GM18498 (cell line): ENCODE data around the gene DVL3.
"Not testable (repeated sequence)": the region's sequence is repeated elsewhere in the genome, so short reads cannot be mapped to it uniquely, and the experiment has no call there.

Experiments used
- ATAC-seq: cut with Tn5 transposase; IDR thresholded peaks from one replicate; pipeline ENCODE4 v1.9.1; 2021; ENCODE audit warnings: mild to moderate bottlenecking, moderate library complexity; ENCODE audit not compliant: unreplicated experiment

Gene DVL3

DNA sequence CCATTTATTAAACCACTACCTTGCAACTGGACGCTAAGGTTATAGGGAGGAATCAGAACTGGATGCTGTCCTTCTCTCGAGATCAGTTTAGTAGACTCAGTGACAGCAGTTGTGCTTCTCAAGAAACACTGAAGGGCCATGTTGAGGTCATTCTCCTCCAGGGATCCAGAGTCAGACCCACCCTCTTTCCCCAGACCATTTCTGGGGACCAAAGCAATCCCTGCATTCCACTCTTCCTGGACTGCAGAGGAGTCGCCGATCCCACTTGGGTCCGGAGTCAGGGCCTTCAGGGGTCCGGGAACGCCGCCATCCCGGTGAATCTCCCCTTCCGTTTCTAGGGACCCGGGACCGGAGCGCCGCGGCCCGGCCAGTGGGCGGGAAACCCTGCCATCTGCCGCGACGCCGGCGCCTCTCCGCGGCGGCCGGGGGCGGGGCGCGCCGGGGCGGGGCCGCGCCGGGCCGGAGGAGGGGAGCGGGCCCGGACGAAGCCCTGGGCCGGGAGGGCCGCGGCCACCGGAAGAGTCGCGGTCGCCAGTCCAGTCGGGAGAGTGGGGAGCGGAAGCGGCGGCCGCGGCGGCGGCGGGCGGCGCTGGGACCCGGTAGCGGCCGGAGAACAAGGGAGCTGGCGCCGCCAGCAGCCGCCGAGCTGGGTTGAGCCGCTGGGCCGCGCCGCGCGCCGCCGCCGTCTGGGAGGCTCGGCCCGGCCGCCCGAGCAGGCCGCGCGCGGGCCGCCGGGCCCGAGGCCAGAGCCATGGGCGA is at the start of gene DVL3:
DVL3 (plus strand) TSS at position 493 of the 759 bp plus-strand sequence; CDS start at position 752, 259 bp downstream.
- peak; percentile 79 for ATAC-seq

DNA sequence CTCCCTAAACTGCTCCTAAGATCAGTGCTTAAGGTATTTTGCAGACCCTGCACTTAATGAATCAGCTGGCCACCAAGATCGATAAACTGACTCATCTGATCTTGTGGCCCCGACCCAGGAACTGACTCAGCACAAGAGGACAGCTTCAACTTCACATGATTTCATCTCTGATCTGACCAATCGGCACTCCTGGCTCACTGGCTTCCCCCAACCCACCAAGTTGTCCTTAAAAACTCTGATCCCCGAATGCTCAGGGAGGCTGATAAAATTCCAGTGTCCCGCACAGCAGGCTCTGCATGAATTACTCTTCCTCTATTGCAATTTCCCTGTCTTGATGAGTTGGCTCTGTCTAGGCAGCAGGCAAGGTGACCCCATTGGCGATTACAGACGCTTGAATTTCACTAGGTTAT is 44.9 kb upstream of the DVL3 start:
- ATAC-seq = no peak

DNA sequence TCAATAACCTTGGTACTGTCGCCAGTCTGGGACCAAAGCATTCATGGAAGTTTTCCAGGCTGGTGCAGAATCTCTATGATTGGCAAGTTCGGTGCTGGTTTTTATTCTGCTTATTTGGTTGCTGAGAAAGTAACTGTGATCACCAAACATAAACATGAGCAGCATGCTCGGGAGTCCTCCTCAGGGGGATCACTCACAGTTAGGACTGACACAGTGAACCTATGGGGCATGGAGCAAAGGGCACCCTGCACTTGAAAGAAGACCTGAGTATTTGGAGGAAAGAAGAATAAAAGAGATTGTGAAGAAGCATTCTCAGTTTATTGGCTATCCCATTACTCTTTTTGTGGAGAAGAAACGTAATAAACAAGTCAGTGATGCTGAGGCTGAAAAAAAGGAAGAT is 39.2 kb upstream of the DVL3 start:
- ATAC-seq = no peak

DNA sequence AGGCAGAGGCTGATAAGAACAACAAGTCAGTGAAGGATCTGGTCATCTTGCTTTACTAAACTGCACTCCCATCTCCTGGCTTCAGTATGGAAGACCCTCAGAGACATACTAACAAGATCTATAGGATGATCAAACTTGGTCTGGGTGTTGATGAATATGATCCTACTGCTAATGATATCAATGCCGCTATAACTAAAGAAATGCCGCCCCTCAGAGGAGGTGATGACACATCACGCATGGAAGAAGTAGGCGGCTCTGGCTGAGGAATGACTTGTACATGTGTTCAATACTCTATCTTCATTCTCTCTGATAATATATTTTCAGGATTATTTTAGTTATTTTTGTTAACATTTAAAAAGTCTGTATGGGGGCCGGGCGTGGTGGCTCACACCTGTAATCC is 37.5 kb upstream of the DVL3 start:
- no peak for ATAC-seq

DNA sequence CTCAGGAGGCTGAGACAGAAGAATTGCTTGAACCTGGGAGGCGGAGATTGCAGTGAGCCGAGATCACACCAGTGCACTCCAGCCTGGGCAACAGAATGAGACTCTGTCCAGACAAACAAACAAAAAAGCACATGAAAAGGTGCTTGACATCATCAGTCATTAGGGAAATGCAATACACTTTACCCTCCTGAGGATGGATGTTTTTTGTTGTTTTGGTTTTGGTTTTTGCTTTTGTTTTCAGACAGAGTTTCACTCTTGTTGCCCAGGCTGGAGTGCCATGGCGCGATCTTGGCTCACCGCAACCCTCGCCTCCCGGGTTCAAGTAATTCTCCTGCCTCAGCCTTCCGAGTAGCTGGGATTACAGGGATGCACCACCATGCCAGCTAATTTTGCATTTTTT is 34.1 kb upstream of the DVL3 start:
- ATAC-seq = not testable (repeated sequence)

DNA sequence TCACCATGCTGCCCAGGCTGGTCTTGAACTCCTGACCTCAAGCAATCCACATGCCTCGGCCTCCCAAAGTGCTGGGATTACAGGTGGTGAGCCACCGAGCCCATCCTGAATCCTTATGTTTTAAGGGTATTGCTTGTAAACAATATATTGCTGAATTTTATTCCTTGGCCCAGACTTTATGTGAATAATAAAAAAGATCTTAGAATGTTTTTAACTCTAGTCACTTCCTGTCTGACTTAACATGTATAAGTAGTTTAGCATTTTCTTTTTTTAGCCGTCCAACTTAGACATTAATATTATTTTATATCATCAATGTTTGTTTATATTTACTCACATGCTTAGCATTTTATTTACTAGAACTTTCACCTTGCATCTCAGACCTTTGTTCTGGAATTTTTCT is 29.2 kb upstream of the DVL3 start:
- ATAC-seq = no peak

DNA sequence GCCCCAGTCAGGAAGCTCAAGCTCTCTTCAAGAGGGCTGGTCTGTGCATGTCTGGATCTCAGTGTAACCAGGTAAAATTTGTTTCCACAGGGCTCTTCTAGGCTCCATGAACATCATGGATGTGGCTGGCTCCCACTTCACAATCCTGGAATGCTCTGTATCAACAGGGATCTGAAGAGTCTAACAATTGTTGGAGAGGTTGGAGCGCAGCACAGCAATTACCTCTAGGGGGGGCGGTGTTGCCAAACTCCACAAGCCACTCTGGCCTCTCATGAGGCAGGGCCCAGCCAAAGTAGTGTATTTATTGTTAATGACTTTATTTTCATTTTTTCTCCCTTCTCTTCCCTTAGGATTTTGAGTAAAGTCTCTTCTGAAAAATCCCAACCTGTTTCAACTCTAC is 26.2 kb upstream of the DVL3 start:
- ATAC-seq = no peak

DNA sequence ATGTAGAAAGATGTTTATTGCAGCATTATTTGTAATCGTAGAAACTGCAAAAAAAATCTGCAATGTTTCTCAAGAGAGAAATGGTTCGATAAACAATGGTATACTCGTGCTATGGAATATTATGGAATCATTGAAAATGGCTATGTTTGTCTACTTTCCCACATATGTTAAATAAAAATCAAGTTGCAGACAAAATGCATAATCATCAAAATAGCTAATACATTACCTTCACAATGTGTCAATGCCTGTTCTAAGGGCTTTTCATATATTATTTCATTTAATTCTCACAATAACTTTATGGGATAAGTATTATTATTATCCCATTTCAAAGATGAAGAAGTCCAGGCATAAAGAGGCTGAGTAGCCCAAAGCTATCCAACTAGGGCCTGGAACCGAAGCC is 22.2 kb upstream of the DVL3 start:
- no peak for ATAC-seq

DNA sequence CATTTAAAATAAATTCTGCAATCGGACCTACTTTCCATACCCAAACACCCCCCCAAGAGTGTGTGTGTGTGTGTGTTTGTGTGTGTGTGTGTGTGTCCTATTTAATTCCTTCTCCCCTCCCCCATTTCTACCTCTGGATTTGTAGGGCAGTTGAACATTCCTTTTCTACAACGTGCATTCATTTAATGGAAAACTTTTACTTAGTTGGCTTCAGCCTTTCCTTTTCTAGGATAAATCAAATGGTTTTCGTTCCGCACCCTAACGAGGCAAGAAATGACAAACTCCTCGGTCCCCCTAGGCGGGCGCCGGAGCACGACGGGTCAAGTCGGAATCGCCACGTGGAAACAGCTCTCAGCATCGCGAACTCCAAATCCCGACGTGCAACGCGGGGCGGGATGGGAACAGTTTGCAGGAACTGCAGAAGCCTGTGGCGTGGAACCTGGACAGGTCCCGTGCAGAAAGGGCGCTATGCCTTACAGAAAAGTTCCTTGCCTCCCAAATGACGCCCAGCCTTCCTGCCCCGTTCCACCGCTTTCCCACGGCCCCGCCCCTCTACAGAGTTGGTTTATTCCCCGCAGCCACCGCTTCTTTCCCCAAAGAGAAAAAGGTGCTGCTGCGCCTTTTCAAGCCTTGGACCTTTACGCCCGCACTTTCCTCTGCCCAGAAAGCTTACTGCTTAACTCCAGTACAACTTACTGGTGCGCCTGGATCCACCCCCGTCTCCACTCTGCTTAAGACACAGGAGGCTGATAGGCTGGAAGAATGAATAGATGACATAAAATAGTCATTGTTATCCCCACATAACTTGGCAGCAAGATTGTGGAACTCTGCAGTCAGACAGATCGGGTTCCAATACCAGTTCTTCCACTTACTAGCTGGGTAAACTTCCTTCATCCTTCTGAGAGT is 21.1 kb upstream of the DVL3 start:
- ATAC-seq = peak; percentile 40

DNA sequence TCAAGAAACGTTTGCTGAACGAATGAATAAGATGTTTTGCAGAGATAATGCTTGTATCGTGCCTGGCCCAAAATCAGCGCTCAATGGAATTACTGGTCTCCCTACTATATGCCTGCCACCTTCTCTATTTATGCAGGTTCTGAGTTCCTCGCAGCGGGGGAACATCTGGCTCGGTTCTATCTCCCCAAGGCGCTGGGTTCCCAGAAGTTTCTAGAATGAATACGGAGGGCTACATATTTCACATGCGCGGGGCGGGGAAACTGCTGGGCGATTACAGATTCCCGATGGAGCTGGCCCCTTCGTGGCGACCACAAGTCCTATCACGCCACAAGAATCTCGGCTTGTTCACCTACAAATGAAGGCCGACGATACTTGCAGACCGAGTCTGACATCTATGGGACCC is 20.4 kb upstream of the DVL3 start:
- peak; percentile 7 for ATAC-seq

DNA sequence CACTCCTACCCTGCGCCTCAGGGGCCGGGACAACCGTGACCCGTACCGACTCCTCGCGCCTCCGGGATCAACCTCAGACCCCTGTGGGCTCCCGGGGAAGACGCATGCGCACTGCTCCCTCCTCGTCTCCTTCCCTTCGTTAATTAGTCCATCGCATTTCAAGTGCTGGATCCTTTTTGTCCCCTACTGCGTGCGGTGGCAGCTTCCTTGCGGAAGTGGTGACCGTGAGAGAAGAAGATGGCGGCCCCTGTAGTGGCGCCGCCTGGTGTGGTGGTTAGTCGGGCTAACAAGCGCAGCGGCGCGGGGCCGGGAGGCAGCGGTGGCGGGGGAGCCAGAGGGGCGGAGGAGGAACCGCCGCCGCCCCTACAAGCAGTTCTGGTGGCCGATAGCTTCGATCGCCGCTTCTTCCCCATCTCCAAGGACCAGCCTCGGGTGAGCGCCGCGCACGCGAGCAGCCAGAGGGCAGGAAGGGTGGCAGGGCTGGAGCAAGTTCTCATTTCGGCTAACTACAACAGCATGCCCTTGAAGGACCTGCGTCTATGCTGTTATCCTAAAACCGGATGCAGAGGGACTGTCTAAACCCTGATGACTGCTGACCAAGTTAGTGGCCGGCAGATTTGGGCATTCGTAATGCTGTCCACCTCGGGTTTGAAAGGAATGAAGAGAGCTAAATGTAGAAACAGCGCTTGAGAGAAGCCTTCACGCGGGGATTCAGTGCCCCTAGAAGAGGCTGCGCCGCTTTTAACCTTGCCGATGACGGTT is 19.8 kb upstream of the DVL3 start, which contains the start of gene EIF2B5:
EIF2B5 (plus strand) TSS at position 210 of the 762 bp plus-strand sequence; CDS start at position 238, 28 bp downstream.
- peak; percentile 91 for ATAC-seq

DNA sequence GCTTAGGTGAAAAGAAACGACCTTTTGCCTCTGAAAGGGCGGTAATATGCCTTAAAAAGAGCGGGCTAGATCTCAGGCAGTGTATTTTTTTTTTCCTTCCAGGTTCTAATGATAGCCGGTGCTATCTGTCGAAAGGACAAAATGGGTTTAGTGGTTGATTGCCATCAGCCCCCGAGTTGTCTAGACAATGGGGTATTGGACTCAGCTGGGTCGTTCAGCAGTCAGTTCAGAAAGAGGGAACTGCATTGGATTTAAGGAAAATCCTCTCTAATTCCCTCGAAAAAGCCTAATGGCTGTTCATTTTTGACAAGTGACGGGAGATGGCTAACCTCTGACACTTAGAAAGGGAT is 19.3 kb upstream of the DVL3 start:
- no peak for ATAC-seq

DNA sequence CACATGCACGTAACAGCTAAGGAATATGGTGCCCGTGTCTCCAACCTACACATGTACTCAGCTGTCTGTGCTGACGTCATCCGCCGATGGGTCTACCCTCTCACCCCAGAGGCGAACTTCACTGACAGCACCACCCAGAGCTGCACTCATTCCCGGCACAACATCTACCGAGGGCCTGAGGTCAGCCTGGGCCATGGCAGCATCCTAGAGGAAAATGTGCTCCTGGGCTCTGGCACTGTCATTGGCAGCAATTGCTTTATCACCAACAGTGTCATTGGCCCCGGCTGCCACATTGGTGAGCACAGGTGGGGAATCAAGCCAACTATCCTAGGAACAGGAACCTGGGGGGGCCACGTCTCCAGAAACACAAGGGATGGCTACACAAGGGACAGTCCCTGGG is 14.7 kb upstream of the DVL3 start:
- no peak for ATAC-seq

DNA sequence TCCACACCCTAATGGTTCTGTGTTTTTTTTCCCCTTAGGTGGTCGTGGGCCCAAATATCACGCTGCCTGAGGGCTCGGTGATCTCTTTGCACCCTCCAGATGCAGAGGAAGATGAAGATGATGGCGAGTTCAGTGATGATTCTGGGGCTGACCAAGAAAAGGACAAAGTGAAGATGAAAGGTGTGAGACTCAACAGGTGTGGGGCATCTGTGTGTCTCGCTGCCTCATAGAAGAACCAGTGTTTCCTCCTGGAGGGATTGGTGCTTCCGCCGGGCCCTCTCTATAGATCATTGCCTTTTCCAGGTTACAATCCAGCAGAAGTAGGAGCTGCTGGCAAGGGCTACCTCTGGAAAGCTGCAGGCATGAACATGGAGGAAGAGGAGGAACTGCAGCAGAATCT is 13.0 kb upstream of the DVL3 start:
- no peak for ATAC-seq

DNA sequence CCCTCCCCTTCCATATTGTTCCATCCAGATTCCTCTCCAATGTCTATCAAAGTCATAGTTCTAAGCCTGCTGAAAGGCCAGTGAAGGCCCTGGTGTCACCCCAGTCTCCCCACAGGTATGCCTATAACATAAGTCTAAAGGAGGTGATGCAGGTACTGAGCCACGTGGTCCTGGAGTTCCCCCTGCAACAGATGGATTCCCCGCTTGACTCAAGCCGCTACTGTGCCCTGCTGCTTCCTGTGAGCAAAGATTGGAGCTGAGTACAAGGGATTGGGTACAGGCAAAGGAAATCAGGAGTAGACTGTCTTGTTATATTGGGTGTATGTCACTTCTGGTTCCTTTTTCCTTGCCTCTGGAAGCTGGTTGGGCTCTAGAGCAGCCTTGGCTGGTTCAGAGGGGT is 11.8 kb upstream of the DVL3 start:
- no peak for ATAC-seq

DNA sequence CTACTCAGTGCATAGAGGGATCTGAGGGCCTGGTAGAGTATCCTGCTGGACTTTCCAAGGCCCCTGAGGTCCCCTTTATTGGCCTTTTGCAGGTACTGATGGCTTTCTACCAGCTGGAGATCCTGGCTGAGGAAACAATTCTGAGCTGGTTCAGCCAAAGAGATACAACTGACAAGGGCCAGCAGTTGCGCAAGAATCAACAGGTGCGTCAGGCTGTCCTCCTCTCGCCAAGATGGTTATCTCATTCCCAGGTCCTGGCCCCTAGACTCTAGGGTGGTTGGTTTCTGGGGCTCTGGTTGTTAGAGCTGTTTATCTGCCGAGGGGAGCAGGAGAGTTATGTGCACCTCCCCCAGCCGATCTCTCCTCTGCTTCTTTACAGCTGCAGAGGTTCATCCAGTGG is 10.7 kb upstream of the DVL3 start:
- no peak for ATAC-seq

DNA sequence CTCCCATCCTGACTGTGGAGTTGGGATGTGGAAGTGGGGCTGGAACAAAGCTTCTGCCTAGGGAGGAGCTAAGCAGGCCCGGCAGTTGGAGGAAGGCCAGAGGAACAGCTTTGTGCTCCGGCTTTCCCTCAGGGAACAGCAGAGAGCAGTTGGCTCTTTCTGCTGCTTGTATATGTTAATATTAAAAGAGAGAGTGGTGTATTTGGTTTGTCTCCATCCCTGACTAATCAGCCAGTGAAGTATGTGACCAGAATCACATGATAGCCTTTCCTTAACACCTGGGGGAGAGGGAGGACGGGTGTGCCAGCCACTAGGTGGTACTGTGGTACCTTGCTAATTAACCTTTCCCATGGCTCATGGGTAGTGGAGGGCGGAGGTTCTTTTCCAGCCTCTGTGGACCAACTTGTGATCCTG is 10.1 kb upstream of the DVL3 start:
- no peak for ATAC-seq

DNA sequence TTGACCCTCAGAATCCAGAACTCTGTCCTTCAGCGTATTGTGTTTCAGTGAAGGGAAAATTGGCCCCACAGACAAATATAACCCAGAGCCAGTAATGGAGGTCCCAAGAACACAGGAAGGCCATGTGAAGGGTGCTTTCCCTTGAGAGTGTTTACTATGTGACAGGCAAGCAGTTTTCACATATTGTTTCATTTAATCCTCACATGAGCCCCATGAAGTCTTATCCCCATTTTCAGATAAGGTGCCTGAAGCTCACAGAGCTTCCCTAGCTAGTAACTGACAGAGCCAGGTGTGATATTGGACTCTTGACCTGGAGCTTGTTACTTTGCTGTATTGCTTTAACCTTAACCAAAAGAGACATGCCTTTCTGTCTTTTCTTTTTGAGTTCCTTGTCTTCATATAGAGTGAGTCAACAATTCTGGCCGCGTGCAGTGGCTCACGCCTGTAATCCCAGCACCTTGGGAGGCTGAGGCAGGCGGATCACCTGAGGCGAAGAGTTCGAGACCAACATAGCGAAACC is 9.4 kb upstream of the DVL3 start:
- no peak for ATAC-seq

DNA sequence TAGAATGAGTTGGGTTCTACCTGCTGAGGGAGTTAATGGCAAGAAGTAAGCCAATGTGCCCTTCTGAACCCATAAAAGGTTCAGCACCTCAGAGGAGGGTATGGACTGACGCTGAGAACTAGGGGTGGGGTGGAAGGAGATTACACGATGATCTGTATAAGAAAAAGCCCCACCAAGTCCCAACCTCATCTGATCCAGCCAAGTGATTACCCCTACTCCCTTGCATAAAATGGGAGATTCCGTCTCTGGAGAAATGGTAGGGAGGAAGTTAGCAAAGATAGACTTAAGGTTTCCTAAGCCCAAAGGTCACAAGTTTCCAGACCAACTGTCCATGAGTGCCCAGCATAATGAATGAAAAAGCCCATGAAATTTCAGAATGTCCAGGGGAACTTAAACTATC is 7.1 kb upstream of the DVL3 start:
- ATAC-seq = no peak

DNA sequence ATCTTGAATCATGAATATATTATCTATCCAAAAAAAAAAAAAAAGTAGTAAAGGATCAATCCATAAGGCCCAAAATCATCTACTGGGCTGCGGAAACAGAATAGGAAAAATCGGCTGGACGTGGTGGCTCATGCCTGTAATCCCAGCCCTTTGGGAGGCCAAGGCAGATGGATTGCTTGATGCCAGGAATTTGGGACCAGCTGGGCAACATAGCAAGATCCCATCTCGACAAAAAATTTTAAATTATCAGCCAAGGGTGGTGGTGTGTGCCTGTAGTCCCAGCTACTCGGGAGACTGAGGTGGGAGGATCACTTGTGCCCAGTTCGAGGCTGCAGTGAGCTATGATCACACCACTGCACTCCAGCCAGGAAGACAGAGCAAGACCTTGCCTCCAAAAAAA is 6.1 kb upstream of the DVL3 start:
- no peak for ATAC-seq

DNA sequence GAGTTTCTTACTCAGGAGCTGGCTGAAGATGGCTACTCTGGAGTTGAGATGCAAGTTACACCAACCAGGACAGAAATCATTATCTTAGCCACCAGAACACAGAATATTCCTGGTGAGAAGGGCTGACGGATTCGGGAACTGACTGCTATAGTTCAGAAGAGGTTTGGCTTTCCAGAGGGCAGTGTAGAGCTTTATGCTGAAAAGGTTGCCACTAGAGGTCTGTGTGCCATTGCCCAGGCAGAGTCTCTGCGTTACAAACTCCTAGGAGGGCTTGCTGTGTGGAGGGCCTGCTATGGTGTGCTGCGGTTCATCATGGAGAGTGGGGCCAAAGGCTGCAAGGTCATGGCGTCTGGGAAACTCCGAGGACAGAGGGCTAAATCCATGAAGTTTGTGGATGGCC is 5.4 kb upstream of the DVL3 start:
- ATAC-seq = not testable (repeated sequence)
